ENCODE measurements around the gene IGFALS.

Gene IGFALS

DNA sequence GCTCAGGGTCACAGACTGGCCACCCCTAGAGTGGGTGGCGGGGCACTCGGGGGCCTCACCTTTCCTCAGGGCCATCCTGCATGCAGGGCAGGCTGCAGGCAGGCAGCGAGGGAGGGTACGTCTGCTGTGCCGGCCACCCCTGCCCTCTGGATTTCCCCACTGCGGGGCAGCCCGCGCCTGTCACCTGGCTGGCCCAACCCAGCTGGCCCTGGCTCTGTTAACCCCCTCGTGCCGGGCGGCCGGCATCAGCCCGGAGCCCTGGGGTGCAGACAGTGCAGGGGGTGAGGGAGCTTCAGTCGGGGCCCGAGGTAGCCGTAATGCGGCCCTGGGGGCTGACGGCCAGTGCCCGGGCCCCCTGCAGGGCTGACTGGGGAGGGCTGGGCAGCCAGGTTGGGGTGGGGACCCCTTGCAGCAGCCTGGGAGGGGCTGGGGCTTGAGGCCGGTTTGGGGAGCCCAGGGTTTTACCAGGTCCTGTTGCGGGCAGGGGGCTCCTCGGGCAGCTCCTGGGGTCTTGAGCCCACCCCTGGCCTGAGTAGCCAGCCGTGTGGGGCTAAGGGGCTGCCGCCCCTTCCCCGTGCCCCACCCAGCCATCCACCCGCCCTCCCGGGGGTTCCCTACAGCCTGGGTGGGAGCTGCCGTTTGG, at the start of gene IGFALS:
IGFALS (minus strand) TSS at position 128 of the 643 bp plus-strand sequence; CDS start at position 75, 53 bp downstream.
- DNase-seq (ENCODE audit: low read depth): no peak

DNA sequence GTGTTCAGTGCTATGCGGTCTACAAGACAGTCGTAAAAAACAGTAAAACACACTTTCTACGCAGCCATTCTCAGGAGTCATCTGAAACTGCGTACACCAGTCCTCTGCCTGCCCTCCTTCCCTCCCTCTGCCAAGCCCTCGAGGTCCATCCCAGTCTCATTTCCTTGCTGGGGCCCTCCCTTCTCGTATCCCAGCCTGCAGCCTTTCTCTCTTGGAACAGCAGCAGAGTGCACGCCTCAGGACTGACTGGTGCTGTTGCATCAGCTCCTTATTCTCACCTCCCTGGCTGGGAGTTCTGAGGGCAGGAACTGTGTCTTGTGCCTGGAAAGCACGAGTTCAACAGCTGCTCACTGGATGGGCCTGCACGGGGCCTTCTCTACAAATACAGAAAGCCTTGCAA, 46.0 kb upstream of the IGFALS start:
- no peak for DNase-seq (ENCODE audit: low read depth)

DNA sequence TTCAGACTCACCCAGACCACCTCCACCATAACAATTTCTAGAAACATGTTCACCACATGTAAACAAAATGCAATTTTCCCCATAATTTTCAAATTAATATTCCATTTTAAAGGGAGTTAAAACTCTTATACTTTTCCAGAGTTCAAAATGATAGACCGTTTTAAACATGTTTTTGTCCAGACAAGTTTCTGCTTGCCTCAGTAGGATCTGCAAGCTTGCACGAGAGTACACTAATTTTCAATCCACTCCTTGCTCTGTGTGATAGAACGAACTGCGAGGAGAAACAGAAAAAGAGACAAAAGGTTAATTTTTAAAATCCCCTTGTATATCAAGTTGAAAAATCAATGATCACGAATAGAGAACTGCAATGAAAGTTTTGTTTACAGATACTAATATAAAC, 40.6 kb upstream of the IGFALS start:
- no peak for DNase-seq (ENCODE audit: low read depth)

- no peak for DNase-seq (ENCODE audit: low read depth)
These were observed 39.4 kb upstream of the IGFALS start for GRCh38 chr16:1832838-1833454.

DNA sequence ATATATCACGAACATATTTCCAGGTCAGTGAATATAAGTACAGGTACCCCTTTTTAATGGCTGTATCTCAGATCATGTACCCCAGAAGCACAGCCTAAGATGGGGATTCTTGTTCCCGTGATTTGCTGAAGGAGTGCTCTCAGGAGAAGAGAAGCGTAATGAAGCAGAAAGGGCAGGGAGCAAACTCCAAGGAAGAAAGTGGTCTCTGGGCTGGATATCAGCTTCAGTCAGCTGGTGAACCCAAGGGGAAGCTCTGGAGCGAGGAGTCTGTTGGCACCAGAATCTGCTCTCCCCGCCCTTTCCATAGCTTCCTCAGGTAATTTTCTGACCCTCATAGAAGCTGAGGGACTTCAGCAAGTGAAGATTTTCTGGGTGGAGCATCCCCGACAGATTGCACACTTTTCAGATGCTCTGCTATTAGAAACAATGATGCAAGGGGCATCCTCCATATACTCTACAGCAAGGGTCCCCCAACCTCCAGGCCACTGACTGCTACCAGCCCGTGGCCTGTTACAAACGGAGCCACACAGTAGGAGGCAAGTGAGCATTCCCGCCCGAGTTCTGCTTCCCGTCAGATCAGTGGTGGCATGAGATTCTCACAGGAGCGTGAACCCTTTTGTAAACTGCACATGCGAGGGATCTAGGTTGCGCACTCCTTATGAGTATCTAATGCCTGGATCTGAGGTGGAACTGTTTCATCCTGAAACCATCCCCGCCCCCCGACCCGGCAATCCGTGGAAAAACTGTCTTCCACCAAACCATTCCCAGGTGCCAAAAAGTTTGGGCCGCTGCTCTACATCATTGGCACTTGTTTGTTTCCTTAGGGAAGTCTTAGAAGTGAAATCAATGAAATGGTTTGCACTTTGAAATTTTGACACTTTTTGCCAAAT, 37.9 kb upstream of the IGFALS start:
- DNase-seq (ENCODE audit: low read depth): no peak

DNA sequence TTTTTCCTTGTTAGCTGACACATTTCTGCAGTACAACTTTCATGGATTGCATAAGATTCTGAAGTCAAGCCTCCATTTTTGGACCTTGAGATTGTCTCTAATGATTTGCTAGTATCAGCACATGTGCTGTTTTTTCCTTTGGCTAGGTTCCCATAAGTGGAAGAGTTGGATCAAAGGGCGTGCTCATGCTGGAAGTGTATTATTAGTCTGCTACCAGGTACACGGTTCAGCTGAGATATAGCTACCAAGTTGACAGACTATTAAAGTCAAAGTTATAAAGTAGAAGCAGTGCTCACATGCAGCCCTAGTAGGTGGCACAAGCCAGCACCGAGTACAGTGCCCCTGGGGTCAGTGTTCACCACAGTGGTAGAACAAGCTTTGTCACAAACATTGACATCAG, 36.7 kb upstream of the IGFALS start:
- no peak for DNase-seq (ENCODE audit: low read depth)

GRCh38 chr16:1828645-1829410, 35.3 kb upstream of the IGFALS start:
- no peak for DNase-seq (ENCODE audit: low read depth)

DNA sequence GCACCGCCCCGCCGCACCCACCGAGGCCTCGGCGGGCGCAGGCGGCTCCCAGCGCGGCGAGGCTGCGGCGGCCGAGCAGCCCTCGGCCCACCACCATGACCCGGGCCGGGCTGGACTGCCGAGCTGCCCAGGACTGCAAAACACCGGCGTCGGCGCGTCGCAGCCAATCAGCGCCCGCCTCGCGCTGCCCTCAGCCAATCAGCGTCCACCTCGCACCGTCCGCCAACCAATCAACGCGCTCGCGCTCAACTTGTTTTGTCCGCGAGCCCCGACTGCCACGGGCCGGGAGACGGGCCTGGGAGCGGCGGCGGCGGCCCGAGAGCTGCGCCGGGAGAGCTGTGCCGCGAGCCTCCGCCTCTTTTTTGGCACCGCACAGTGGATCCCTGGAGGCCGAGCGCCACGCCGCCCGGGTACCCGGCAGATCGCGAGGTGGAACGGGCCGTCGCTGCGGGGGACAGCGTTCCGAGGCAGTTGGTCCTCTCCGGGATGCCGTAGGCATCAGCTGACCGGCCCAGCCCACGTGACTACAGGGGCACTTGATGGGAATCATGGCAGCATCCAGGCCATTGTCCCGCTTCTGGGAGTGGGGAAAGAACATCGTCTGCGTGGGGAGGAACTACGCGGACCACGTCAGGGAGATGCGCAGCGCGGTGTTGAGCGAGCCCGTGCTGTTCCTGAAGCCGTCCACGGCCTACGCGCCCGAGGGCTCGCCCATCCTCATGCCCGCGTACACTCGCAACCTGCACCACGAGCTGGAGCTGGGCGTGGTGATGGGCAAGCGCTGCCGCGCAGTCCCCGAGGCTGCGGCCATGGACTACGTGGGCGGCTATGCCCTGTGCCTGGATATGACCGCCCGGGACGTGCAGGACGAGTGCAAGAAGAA, 33.4 kb upstream of the IGFALS start, which contains the start of the genes FAHD1 and HAGH:
FAHD1 (plus strand) TSS at position 516 of the 883 bp plus-strand sequence; CDS start at position 549, 33 bp downstream.
HAGH (minus strand) TSS at position 135 of the 883 bp plus-strand sequence; CDS start at position 97, 38 bp downstream.
- DNase-seq (ENCODE audit: low read depth): peak; percentile 89

- peak; percentile 72 for DNase-seq (ENCODE audit: low read depth)
These were observed 32.6 kb upstream of the IGFALS start for GRCh38 chr16:1825864-1826690.

DNA sequence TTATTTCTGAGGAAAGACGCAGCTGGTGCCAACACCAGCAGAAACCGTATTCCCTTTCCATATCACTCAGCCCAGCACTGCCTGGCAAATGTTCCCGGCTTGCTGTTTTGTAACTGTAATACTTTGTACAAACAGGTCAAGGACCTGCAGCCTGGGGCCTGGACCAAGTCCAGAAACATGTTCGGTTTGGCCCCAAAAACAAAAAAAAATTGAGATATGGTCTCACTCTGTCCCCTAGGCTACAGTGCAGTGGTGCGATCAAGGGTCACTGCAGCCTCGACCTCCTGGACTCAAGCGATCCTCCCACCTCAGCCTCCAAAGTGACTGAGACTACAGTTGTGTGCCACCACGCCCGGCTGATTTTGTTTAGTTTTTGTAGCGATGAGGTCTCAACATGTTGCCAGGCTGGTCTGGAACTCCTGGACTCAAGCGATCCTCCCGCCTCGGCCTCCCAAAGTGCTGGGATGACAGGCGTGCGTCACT, 31.9 kb upstream of the IGFALS start:
- DNase-seq (ENCODE audit: low read depth): no peak

GRCh38 chr16:1823821-1824220, 30.3 kb upstream of the IGFALS start:
- DNase-seq (ENCODE audit: low read depth): peak; percentile 12

DNA sequence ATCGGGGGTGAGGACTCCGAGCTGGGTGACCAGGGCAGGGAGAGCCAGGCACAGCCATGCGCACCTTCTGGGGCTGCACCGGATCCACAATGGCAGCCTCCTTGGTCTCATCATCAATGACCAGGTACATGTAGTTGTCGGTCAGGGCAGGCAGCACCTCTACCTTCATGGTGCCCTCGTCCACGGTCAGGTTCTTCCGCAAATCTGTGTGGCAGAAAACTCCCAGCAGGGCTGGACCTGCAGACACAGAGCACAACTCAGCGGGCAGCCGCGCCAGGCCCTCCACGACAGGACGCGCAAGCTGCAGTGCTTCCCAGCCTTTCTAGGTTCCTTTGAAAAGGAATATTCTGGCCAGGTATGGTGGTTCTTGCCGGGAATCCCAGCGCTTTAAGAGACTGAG, 29.3 kb upstream of the IGFALS start:
- DNase-seq (ENCODE audit: low read depth): no peak

DNA sequence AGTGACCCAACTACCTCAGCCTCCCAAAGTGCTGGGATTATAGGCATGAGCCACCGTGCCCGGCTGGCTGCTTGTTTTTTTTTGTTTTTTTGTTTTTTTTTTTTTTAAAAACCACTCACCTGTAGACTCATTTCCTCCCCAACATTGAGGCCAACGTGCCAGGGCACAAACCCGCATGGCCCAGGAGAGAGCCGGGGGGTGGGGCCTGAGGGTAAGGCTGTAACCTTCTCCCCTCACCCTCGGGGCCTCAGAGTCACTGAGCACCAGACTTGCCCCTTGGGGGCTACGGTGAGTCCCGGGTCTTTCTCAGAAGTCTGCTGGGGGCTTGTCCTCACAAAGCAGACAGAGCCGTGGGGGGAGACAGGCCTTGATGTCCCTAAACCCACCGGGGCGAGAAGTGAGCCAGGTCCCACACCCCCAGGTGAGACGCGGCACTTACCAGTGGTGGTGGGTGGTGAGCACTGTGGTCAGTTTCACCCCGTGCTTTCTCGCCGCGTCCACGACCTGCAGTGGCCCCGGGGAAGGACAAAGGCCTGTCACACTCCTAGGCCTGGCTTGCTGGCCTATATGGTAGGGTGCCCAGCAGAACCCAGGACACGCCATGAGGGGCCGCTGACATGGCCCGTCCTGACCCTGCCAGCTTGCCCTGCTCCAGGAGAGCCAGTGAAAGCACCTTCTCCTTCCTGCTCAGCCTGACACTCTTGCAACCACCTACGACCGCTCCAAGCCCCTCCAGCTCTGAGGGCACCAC, 28.5 kb upstream of the IGFALS start:
- no peak for DNase-seq (ENCODE audit: low read depth)

DNA sequence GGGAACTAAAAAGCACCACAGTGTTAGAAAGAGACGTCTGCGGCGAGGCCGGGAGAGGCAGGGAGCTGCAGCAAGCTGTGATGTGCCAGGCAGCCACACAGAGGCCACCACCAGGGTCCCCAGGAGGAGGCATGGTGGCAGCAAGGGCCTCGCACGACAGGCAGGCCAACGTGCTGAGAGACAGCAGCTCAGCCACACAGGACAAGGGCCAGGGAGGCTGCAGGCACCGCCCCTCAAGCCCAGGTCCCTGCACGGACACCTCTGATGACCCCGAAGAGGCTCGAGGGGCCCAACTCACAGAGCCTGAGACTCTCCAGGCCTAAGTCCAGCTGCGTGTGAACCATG, 27.4 kb upstream of the IGFALS start:
- DNase-seq (ENCODE audit: low read depth): no peak

GRCh38 chr16:1820096-1820945, 26.8 kb upstream of the IGFALS start:
- DNase-seq (ENCODE audit: low read depth): no peak

GRCh38 chr16:1819611-1820010, 26.1 kb upstream of the IGFALS start:
- no peak for DNase-seq (ENCODE audit: low read depth)

DNA sequence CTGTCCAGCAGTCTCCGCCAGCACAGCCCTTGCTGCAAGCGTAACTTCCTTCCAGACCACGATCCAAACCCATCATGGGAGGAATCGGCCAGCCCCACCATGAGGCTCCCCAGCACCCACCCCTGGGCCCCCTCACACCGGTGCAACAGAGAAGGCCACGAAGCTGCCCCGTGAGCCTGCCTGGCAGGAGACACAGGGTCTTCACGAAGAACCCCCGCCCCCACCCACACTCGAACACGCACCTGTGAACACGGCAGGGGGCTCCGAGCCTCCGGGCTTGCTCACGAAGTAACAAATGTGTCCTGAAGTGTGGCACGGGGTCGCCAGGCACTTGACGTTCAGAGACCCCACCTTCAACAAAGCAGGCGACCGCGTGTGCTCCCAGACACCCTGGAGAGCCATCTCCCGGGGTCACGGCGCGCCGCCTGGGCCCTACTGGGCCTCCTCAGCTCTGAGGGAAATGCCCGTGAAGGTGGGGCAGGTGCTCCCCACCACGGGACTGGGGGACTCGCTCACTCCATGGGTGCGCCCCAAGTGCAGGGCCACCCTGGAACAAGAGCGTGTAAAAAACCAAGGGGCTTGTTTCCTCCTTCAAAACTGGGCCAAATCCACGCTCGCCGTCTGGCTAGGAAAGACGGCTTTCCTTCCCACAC, 25.5 kb upstream of the IGFALS start:
- DNase-seq (ENCODE audit: low read depth): no peak

Data from activated T-cell treated with anti-CD3 and anti-CD28 coated beads for 48 hours (primary cell).